Uterus (tissue), 2 donors: ENCODE measurements around the gene TGIF1.

Experiments
- CTCF ChIP-seq, 4 experiments: fragments of 200-600 bp in 2 of 4; fragments of 450-650 bp in 2 of 4; sonication (generic) in 2 of 4; IDR thresholded peaks; one replicate each; pipeline ENCODE4 v1.5.1; 2016 to 2019; ENCODE audit warnings: antibody characterized with exemption in 4 of 4, mild to moderate bottlenecking in 2 of 4, moderate library complexity in 1 of 4
- POLR2A ChIP-seq, 2 donors: fragments of 450-650 bp; IDR thresholded peaks; one replicate each; pipeline ENCODE4 v1.6.1; 2016; ENCODE audit warnings: antibody characterized with exemption in 2 of 2, mild to moderate bottlenecking in 1 of 2, moderate library complexity in 1 of 2

- TF ChIP-seq CTCF (IDR thresholded peaks at IDR 0.05), result no peak
- no peak for TF ChIP-seq POLR2A (IDR thresholded peaks at IDR 0.05)
These were observed 22.9 kb downstream of the TGIF1 start for GRCh38 chr18:3472681-3473544.
